Hematopoietic multipotent progenitor cell (in vitro differentiated cells): Measurements from ENCODE around the gene LPP. TPM values are rescaled to one million over a fixed set of nuclear protein-coding genes. Genes with fewer than 3 reads are reported as not detected.
"Not testable (repeated sequence)": the region's sequence is repeated elsewhere in the genome, so short reads cannot be mapped to it uniquely, and the experiment has no call there.

Experiments used
- DNase-seq, 3 donors: peaks; one replicate each; pipeline ENCODE4 v3.0.0-alpha.2; 2011 to 2015; ENCODE audit warnings: low read depth in 2 of 3, low spot score in 2 of 3
- total RNA-seq: library from RNA; depleted of rRNA; stranded (reverse); fragments of >200 nt; gene quantifications from one replicate; pipeline ENCODE4 v1.2.3, GENCODE V29; 2012

LPP gene, protein sequence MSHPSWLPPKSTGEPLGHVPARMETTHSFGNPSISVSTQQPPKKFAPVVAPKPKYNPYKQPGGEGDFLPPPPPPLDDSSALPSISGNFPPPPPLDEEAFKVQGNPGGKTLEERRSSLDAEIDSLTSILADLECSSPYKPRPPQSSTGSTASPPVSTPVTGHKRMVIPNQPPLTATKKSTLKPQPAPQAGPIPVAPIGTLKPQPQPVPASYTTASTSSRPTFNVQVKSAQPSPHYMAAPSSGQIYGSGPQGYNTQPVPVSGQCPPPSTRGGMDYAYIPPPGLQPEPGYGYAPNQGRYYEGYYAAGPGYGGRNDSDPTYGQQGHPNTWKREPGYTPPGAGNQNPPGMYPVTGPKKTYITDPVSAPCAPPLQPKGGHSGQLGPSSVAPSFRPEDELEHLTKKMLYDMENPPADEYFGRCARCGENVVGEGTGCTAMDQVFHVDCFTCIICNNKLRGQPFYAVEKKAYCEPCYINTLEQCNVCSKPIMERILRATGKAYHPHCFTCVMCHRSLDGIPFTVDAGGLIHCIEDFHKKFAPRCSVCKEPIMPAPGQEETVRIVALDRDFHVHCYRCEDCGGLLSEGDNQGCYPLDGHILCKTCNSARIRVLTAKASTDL
- 11.6 TPM for total RNA-seq

DNA sequence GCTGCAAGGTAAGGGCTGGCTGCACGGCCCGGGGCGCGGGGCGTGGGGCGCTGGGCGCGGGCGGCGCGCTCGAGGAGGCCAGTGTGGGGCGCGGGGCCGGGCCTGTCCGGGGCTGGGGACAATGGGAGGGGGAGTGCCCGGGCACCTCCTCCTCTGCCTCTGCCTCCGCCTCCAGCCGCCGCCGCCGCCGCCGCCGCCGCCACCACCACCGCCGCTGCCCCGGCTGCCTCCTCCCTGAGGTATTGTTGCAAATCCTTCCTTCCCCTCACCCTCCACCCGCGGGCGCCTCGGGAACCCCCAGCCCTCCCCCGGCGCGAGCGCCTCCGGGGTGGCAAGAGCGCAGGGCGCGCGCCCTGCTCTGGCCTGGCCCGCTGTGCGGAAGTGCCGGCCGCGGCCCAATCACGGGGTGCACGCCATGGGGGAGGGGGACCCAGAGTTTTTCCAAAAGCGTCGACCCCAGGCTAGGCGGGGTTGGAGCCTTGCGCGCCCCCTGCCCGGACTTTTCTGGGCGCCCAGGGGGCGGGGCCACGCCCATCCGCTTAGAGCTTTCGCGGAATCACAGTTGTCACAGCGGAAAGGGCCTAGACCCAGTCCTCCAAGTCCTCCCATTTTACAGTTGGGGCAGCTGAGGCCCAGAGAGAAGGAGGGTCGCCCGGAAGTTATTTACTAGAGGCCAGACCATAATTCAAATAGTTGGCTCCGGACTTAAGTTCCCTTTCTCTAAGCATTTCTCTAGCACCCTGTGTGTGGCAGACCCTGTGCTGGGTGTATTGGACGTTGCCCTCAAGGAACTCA is at the start of gene LPP:
TSS of gene LPP (plus strand) at position 144 of the 795 bp plus-strand sequence. CDS start 251,964 bp downstream, outside the sequence.
- DNase-seq: peak; percentile 65 to 77 (median 71)

DNA sequence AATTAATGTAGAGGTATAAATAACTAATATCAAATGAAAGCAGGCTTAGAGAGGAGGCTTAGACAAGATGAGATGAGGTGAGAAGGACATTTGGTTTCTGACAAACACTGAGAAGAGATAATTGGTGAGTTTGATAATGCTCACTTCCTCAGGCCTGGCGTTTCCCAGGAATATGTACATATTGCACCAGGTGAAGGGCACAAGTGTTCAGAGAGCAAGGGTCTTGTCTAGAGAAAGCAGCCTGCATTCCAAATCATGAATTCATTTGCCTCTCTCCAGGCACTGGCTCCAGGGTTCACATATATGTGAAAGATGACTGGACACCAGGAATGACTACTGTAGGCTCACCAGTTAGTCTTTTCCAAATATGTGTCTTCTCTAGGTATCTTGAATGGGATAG is 48.0 kb upstream of the LPP start:
- DNase-seq: no peak

GRCh38 chr3:188106454-188106853 is 47.5 kb upstream of the LPP start:
- DNase-seq: no peak

- DNase-seq: no peak
These were observed 46.8 kb upstream of the LPP start for GRCh38 chr3:188106887-188107830.

GRCh38 chr3:188108703-188109412 is 45.1 kb upstream of the LPP start:
- no peak for DNase-seq

- DNase-seq: no peak
These were observed 42.9 kb upstream of the LPP start for GRCh38 chr3:188111002-188111584.

DNA sequence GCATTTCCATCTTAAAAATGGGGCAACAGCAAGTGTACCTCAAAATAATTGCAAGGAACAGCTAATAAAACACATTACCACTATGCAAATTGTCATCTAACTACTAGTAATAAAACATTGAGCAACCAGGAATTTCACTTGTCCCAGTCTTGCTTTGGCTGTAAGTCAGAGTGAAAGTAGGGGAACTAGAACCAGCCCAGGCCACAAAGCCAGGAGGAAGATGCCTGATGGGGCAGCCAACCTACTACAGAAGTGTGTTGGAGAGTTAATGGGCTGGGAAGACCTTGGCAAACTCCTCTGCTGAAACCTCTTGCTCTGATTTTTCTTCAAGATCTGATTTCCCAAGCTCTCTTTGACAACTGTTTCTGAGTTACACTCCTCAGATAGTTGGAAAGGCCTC is 40.2 kb upstream of the LPP start:
- DNase-seq: no peak

DNA sequence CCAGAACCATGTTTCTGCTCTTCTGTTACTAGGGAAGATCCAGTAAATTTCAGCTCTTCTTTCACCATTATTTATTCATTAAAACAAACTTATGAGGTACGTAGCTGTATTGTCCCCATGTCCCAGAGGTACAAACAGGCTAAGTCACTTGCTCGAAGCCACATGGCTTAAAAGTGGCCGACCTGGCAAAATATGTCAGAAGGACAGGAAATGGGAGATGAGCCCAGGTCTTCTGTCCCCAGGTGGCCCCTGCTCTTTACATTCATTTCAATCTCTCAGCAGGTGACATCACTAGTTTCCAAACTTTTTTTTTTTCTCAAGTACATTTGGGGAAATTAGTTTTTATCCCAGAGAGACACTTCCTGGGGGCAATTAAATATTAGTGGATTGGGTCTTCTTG is 34.1 kb upstream of the LPP start:
- no peak for DNase-seq

DNA sequence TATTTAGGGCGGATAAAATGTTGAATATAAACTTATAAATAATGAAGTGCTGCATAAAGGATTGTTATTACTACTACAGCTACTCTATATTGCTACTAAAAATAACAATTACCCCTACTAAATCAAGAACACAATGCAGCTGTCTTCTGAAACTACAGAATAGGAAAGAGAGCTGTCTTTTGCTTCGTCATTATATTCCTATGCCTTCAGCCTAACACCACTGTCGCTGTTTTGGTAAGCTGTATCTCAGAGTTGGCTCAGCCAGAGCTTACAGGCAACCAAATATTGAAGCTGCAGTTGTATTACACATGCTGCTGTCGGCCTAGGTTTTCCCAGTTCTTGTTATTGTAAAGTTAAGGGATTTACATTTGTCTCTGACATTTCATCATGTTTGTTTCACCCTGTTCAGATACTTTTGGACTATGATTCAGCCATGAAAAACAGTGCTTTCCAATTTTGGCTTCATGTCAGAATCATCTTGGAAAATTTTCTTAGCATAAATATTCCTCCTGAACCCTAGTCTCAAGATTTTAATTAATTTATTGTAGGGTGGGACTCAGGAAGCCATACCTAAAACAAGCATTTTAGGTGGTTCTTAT is 31.3 kb upstream of the LPP start:
- no peak for DNase-seq

- DNase-seq: peak in 1 of 3 donors; percentile 13
These were observed 30.6 kb upstream of the LPP start for GRCh38 chr3:188123170-188123905.

DNA sequence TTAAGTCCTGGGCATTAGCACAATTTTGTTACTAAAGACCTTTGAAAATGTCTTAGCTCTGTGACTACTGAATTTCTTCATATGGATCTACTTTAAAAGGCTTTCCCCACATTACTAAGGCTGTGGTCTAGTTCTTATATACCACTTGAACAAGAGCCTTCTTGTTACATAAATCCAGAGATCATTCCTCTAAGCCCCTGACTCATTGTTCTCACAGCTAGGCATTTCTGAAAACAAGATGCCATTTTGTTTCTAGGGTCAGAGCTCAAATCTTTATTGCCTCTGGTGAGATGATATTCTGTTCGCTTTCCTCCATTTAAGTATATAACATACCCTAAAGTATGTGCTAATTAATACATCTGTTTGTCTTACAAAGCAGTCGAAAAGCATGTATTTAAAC is 29.8 kb upstream of the LPP start:
- DNase-seq: no peak

DNA sequence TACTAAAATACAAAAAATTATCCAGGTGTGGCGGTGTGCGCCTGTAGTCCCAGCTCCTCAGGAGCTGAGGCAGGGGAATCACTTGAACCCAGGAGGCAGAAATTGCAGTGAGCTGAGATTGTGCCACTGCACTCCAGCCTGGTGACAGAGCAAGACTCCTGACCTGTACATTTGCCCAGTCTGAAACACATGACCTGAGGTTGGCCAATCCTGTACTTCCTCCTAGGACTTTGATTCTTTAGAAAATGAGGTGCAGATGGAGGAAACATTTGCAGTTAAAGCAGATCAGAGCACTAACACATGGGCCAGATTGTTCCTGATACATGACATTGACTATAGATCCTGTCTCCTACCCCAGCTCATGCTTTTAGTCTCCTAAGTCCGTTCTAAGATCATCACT is 28.9 kb upstream of the LPP start:
- DNase-seq: no peak

DNA sequence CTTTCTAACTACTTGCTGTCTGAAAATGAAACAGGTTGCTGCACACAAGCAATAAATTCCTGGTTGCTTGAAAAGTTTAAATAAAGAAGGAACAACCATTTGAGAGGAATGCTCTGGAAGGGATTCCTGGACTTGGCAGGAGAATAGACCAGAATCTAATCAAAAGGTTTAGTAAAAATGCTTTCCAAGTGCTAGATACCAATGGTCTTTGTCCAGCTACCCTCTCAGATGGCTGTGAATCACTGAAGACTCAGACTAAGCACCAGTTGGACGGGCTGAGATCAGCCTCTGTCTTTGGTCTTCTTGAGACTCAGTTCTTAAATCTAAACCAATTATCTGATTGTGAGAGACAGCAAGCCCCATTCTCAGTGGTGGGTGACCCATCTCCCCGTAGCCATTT is 27.7 kb upstream of the LPP start:
- DNase-seq: no peak

DNA sequence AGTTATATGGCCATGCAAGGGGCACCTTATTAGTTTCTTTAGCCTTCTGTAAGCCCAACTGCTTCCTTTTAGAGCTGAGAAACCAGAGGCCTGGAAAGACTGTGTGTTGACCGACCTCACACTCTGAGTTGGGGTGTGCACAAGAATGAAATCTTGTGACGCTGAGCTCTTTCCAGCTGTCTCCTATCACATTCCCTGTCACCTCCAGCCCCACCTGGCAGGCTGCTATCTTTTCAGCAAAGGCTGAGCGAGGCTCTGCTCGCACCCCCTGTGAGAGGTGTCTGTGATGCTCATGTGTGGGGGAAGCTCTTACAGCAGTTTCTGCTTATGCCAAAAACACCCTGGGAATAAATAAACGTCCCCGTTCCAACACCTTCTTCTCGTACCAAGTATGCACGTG is 27.0 kb upstream of the LPP start:
- DNase-seq: no peak

DNA sequence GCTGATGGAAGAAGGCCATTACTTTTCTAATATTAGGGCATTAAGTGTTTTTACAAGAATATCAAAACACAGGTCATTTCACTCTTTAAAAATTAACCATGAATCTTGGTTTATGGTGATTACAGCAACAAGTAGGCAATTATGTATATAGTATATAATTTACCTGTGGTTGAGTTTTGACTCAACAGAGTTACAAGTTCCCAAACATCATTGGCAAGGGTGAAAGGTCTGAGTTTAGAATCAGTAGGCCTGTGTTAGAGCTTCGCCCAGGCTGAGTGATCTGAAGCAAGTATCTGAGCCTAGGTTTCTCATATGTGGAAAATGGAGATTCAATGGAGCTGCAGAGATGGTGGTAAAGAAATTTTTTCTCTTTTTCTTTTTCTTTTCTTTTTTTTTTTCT is 25.1 kb upstream of the LPP start:
- DNase-seq: no peak

DNA sequence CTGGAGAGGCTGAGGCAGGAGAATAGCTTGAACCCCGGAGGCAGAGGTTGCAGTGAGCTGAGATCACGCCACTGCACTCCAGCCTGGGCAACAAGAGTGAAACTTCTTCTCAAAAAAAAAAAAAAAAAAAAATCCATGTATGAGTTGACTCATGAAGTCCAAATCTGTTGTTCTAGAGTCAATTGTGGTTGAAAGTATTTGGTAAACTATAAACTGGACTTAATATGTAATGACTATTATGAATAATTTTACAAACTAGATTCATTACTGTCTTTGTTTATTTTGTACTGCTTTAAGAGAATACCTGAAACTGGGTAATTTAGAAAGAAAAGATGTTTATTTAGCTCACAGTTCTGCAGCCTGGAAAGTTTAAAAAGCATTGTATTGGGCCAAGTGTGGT is 22.9 kb upstream of the LPP start:
- not testable (repeated sequence) for DNase-seq

GRCh38 chr3:188133219-188133618 is 20.7 kb upstream of the LPP start:
- DNase-seq: no peak

GRCh38 chr3:188133646-188134045 is 20.3 kb upstream of the LPP start:
- no peak for DNase-seq
